IPS-11a (cell line): ENCODE data around the gene MYO7B.
A peak's percentile ranks its signal among the peaks of the same experiment; 100 is the strongest.

ENCODE experiments used
- H3K4me3 ChIP-seq: one replicate; pipeline ENCODE4 v1.5.1; 2013; ENCODE audit warnings: low read depth, low read length, control low read depth

MYO7B gene

DNA sequence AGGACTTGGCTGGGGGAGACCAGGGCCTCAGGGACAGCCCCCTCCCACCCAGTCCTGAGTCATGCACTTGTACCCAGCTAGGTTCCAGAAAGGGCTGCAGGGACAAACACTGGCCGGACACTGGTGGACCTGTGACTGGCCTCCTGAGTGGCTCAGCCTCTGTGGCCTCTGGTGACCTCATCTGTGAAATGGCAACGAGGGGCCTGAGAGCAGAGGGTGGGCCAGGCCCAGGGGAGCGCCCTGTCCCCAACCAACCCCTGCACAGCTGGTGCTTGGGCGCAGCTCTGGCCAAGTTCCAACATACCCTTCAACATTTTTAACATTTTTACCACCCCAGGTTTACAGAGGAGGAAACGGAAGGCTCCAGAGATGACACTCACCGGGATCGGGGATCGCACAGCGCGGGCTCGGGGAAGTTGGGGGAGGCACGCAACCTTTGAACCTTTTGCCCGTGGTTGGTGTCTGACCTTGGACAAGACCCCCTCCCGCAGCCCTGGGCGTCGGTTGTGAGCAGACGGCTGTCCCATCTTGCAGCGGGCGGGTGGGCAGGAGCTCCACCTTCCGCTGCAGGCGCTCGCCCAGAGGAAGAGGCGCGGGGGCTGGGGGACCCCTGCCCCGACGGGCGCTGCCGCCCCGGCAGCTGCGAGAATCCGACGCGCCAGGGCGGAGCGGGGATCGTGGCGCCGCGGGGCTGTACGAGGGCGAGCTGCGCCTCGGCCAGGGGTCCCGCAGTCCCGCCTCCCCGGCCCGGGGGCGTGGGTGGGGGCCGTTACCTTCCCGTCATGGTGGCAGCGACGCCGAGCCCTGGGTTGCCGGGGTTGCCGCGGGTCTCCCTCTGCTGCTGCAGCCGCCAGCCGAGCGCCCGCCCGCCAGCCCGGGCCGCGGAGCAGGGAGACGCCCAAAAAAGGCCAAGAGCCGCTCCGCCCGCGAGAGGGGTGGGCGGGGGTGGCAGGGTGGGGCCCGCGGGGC lies 139.0 kb downstream of the MYO7B start:
- peak overlapping the region; percentile 47 for H3K4me3 ChIP-seq

DNA sequence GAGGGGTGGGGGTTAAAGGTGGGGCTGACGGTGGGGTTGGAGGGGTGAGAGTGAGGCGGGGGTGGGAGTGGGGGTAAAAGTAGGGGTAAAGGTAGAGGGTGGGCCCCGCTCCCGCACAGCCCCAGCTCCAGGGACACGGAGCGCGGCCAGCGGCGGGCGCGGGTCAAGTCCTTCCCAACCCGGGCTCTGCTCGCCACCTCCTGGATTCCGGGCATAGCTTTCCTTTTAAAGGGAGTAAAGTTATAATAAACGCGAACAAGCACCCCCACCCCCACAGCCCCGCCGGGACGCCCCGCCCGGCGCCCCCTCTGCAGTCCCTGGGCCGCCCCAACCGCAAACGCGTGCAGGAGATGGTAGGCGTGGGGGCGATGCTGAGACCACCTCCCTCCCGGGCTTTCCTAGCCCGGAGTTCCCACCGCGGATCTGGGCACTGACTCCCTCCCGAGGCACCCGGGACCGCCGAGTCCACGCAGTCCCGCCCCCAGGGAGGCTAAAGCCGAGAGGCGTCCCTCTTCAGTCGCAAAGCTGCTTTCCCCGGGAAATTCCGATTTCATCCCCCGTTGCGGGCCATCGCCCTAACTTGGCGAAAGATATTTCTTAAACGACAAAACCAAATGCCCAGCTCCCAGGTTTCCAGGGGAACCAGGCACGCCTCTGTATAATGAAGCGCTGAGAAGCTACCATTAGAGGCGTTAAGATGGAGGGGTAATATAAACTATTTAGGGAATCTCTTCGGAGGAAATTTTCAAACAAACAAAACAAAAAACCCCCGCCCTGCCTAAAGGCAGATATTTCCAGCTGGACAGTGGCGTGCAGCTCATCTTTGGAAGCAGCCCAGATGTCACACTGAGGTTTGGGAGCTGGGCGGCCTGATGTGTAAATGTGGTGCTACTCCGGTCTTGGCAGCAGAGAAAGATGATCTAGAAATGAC lies 140.1 kb downstream of the MYO7B start, which contains the start of gene LIMS2:
Gene LIMS2 (minus strand): TSS at position 200 of the 931 bp plus-strand sequence. CDS start 506 bp downstream, outside the sequence.
- peak within 1 kb of the TSS; percentile 47 for H3K4me3 ChIP-seq

- H3K4me3 ChIP-seq, result no peak overlapping the region
These were observed 141.4 kb downstream of the MYO7B start for GRCh38 chr2:127676906-127677305.

DNA sequence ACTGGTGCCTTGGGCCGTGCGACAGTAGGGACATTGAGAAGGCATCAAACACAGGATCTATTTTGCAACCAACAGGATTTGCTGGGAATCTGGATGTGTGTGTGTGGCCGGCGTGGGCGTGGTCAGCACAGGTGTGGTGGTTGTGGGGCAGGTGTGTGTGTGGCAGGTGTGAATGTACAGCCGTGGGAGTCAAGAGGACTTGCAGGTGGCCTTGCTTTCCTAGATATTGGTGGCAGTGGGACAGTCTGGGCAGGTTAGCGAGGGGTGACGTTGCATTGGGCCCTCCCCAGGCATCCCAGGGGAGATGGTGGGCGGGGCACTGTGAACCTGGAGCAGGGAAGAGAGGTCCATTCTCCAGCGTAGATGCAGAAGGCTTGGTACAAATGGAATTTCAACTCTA lies 143.0 kb downstream of the MYO7B start:
- no peak overlapping the region for H3K4me3 ChIP-seq

- no peak overlapping the region for H3K4me3 ChIP-seq
These were observed 143.5 kb downstream of the MYO7B start for GRCh38 chr2:127678991-127679390.

GRCh38 chr2:127679680-127680361 lies 144.3 kb downstream of the MYO7B start:
- H3K4me3 ChIP-seq, result no peak overlapping the region

DNA sequence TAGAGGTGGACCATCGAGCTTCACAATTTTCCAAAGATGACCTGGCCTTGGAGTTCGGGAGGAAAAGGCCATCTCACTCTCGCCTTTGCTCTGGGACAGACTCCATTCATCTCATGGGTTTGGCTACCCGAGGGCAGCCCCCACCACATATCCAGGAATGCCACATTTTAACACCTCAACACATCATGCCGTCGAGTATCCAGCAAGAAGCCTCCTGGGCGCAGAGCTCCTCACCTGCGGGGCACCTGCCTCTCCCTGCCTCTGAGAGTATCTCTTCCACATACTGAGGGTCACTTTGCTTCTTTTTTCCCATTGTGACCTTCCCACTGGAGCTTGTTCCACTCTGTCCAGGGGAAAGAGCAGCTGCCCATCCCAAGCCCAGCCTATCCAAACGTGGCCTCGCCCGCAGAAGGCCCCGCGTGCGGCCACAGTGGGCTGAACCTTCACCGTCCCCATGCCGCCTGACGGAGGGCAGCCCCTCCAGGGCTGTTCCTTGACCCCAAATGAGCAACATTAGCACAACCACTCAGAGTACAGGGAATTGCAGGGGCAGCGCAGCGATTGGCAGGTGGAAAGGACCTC lies 145.3 kb downstream of the MYO7B start:
- H3K4me3 ChIP-seq, result no peak overlapping the region

DNA sequence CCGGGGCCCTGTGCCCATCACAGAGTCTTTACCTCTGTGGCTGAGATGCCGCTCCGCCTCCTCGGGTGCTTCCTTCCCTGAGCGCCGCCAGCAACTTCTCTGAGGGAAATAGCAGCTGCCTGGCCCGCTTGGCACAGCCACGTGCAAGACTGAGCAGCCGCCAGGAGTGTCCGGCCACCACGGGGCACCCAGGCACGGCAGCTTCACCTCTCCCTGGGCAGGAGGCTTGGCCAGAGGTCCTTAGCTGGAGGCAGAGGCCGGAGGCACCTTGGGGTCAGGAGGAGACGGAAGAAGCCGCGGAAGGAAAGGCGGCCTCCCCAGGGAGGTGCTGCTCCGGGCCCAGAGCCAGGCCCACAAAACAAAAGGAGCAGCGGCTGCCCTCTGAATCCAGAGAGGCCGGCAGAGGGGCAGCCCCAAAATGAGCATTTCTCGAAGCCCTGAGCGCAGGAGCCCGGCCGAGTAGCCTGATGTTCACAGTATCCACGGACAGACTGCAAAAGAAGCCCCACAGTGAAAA lies 145.9 kb downstream of the MYO7B start:
- H3K4me3 ChIP-seq, result no peak overlapping the region

GRCh38 chr2:127681976-127682857 lies 146.7 kb downstream of the MYO7B start:
- H3K4me3 ChIP-seq, result no peak overlapping the region

DNA sequence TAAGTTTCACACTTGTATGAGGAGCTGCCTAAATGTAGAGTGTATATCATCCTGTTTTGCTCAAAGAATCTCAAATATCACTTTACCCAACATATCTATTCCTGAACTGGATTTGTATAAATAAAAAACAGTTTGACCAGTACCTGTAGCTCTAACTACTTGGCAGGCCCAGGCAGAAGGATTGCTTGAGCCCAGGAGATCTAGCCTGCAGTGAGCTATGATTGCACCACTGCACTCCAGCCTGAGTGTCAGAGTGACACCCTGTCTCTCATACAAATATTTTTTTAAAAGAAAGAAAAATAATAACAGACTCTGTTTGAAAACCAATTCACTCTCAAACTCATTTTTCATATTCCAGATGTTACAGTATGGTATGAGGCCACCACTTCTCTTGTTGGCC lies 147.6 kb downstream of the MYO7B start:
- no peak overlapping the region for H3K4me3 ChIP-seq

GRCh38 chr2:127683757-127684156 lies 148.3 kb downstream of the MYO7B start:
- H3K4me3 ChIP-seq, result no peak overlapping the region

GRCh38 chr2:127685410-127686080 lies 150.1 kb downstream of the MYO7B start:
- H3K4me3 ChIP-seq, result no peak overlapping the region
